Colonic mucosa (tissue), 4 donors: ENCODE measurements around the gene PMEPA1. TPM values are rescaled to one million over a fixed set of nuclear protein-coding genes. Genes with fewer than 3 reads are reported as not detected.

ENCODE experiments used
- DNase-seq: peaks from one replicate; pipeline ENCODE4 v3.0.0-alpha.2; 2020
- H3K27ac ChIP-seq: fragments of 200-600 bp; one replicate; pipeline ENCODE4 v1.8.0; 2021
- H3K27me3 ChIP-seq: fragments of 200-600 bp; one replicate; pipeline ENCODE4 v1.8.0; 2021
- H3K36me3 ChIP-seq: fragments of 200-600 bp; one replicate; pipeline ENCODE4 v1.8.0; 2021
- H3K4me1 ChIP-seq: fragments of 200-600 bp; one replicate; pipeline ENCODE4 v1.8.0; 2021; ENCODE audit warnings: mild to moderate bottlenecking
- H3K4me3 ChIP-seq: fragments of 200-600 bp; one replicate; pipeline ENCODE4 v1.8.0; 2021
- H3K9ac ChIP-seq, 2 donors: one replicate each; pipeline ENCODE4 v1.7.0; 2013; ENCODE audit warnings: control low read depth in 2 of 2, low read depth in 2 of 2, low read length in 2 of 2
- H3K9me3 ChIP-seq: fragments of 200-600 bp; one replicate; pipeline ENCODE4 v1.8.0; 2021
- intact Hi-C: fragments of 100-400 bp; cut with DNase I; formaldehyde crosslinking; loops from one replicate; pipeline ENCODE4 v1.14.1; 2022
- total RNA-seq, 2 donors: library from RNA; stranded (reverse); fragmentation: NEBNext Ultra II Directional in 1 of 2; extraction: Animal tissue kit (Norgen Biotek cat#: 25700) in 1 of 2; gene quantifications; one replicate each; pipeline ENCODE4 v1.2.1, GENCODE V29; 2021
- TF ChIP-seq, protein P1 (sequence below): fragments of 200-600 bp; IDR thresholded peaks from one replicate; pipeline ENCODE4 v1.8.0; 2022; ENCODE audit warnings: antibody characterized with exemption, mild to moderate bottlenecking
- donor health status: healthy.
- donor health status: DM: no; HTN: no; CAD: no.
- donor health status: DM: no; HTN: no; CAD: no.

Gene PMEPA1
- total RNA-seq, 2 donors from 2014 or later, result 13.0 to 26.1 TPM

GRCh38 chr20:57698116-57698866 is 11.5 kb downstream of the PMEPA1 start:
- Histone ChIP-seq H3K4me1 (peaks cover 6% of the 10 kb centered on the region), H3K27ac (peak overlapping the region; percentile 52), H3K4me3 (no peak overlapping the region), H3K27me3 (no peaks in the 10 kb centered on the region), H3K9me3 (no peaks in the 10 kb centered on the region), H3K9ac (peak overlapping the region in 1 of 2 donors; percentile 21), H3K36me3 (no peaks in the 10 kb centered on the region)
- intact Hi-C loops, result no loop called here
- TF ChIP-seq, protein P1, sequence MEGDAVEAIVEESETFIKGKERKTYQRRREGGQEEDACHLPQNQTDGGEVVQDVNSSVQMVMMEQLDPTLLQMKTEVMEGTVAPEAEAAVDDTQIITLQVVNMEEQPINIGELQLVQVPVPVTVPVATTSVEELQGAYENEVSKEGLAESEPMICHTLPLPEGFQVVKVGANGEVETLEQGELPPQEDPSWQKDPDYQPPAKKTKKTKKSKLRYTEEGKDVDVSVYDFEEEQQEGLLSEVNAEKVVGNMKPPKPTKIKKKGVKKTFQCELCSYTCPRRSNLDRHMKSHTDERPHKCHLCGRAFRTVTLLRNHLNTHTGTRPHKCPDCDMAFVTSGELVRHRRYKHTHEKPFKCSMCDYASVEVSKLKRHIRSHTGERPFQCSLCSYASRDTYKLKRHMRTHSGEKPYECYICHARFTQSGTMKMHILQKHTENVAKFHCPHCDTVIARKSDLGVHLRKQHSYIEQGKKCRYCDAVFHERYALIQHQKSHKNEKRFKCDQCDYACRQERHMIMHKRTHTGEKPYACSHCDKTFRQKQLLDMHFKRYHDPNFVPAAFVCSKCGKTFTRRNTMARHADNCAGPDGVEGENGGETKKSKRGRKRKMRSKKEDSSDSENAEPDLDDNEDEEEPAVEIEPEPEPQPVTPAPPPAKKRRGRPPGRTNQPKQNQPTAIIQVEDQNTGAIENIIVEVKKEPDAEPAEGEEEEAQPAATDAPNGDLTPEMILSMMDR, result no peak
- peak; percentile 81 for DNase-seq

DNA sequence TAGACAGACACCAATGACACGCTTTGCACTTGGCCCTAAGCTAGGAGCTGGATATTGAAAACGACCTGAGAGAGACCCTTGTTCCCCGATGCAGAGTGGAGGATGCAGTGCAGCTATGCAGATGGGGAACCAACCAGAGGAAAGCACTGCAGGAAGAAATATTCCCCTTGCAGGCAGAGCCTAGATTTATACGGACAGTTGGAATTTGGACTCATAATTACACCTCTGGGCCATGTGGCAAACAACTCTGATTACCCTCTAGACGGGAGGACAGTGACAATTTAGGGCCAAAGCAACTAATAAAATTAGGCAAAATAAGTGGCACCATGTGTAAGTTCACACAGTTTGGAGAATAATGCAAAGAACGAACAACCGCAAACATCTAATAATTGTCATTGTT is 12.3 kb downstream of the PMEPA1 start:
- TF ChIP-seq, protein P1, result no peak
- intact Hi-C loops, result no loop called here
- Histone ChIP-seq H3K4me3 (no peak overlapping the region), H3K4me1 (peaks cover 6% of the 10 kb centered on the region), H3K9ac (peak overlapping the region in 1 of 2 donors; percentile 21), H3K36me3 (no peaks in the 10 kb centered on the region), H3K27ac (peak overlapping the region; percentile 52), H3K27me3 (no peaks in the 10 kb centered on the region), H3K9me3 (no peaks in the 10 kb centered on the region)
- no peak for DNase-seq

DNA sequence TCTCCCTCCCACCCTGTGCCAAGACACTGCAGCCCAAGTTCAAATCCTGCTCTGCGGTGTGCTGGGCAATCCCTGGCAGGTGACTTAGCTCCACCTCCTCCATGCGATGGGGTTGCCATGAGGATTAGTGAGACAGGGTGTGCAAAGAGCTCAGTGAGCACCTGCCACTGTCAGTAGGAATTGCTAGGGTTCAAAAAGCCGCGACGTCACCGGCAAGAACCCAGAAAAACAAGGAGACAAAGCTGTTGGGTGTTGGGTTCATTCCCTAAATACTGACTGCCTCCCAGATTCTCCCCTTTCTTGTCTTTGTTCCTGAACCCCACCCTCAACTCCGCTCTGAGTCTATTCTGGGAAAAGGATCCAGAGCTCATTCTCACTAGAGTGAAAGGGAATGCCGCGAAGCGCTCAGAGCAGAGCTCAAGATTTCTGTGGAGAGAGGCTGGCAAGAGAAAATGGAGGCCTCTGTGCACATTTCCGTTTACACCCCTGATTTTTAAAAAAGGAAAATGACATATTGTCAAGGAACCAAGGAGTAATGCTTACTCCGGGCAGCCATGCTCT is 13.3 kb downstream of the PMEPA1 start:
- H3K36me3 ChIP-seq, result no peaks in the 10 kb centered on the region
- no peaks in the 10 kb centered on the region for H3K9me3 ChIP-seq
- no peak overlapping the region for H3K4me3 ChIP-seq
- no peak overlapping the region for H3K27ac ChIP-seq
- H3K27me3 ChIP-seq, result no peaks in the 10 kb centered on the region
- intact Hi-C loops, result no loop called here
- TF ChIP-seq, protein P1, result no peak
- H3K9ac ChIP-seq, result no peak overlapping the region
- no peak for DNase-seq
- H3K4me1 ChIP-seq, result peaks cover 6% of the 10 kb centered on the region

DNA sequence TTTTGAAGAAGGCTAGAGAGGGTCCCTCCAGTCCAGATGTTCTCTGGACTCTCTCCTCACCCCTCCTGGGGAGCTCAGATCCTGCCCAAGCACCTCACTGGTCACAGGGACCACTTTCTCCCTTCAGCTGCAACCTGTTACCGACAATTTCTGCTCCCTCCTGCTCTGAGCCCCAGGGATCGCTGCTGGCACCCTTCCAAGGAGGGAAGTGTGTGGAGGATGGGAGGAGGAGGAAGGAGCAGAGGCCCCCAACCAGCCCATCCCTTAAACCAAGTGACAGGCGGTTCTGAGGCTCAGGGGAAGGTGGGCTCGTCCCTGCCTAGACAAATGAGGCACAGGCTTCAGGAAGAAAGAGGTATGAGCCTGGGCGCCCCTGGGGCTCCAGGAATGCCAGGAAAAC is 13.9 kb downstream of the PMEPA1 start:
- no peak for DNase-seq
- H3K9ac ChIP-seq, result no peak overlapping the region
- no peak overlapping the region for H3K27ac ChIP-seq
- H3K4me3 ChIP-seq, result no peak overlapping the region
- TF ChIP-seq, protein P1, result no peak
- no peaks in the 10 kb centered on the region for H3K27me3 ChIP-seq
- no peaks in the 10 kb centered on the region for H3K36me3 ChIP-seq
- no peaks in the 10 kb centered on the region for H3K9me3 ChIP-seq
- peaks cover 6% of the 10 kb centered on the region for H3K4me1 ChIP-seq
- intact Hi-C loops, result no loop called here

GRCh38 chr20:57695012-57695411 is 14.8 kb downstream of the PMEPA1 start:
- H3K36me3 ChIP-seq, result no peaks in the 10 kb centered on the region
- no peak overlapping the region for H3K4me3 ChIP-seq
- intact Hi-C loops, result no loop called here
- H3K27ac ChIP-seq, result no peak overlapping the region
- H3K27me3 ChIP-seq, result no peaks in the 10 kb centered on the region
- H3K9me3 ChIP-seq, result no peaks in the 10 kb centered on the region
- TF ChIP-seq, protein P1, result no peak
- no peak for DNase-seq
- H3K9ac ChIP-seq, result no peak overlapping the region
- peaks cover 6% of the 10 kb centered on the region for H3K4me1 ChIP-seq
